IMR-90 (cell line): ENCODE measurements around the gene TEX48. TPM values are rescaled to one million over a fixed set of nuclear protein-coding genes. Genes with fewer than 3 reads are reported as not detected.

Experiments used
- ATAC-seq: fragments of 200-7000 bp; cut with Tn5 transposase; 2 replicates; pipeline ENCODE4 v1.9.1; 2020; ENCODE audit warnings: low read depth, mild to moderate bottlenecking, moderate library complexity
- BruUV-seq: library from RNA; stranded (reverse); fragments of 400-500 nt; replicated peaks from 2 replicates; lab custom pipeline; 2021; lab: Mats Ljungman, UMichigan
- CTCF ChIA-PET: fragments of 300-600 bp; formaldehyde crosslinking; extraction: SDS; loops from one replicate; lab custom pipeline; 2021; ENCODE audit warnings: antibody characterized with exemption; lab: Yijun Ruan, JAX
- POLR2A ChIA-PET: fragments of 300-600 bp; sonication (Branson Sonifier 250); formaldehyde crosslinking; loops from one replicate; lab custom pipeline; 2022; ENCODE audit warnings: antibody characterized with exemption; ENCODE audit not compliant: unreplicated experiment; lab: Charles Lee
- DNase-seq: peaks from one replicate; pipeline ENCODE4 v3.0.0; 2013
- H2AFZ ChIP-seq: replicated peaks from 2 replicates; pipeline ENCODE3; 2013; ENCODE audit warnings: low read length, mild to moderate bottlenecking; ENCODE audit not compliant: poor library complexity
- H2AK5ac ChIP-seq: 2 replicates; pipeline ENCODE4 v1.6.1; 2013; ENCODE audit warnings: low read depth, low read length, inconsistent platforms
- H2AK9ac ChIP-seq: replicated peaks from 2 replicates; pipeline ENCODE3; 2013; ENCODE audit warnings: mild to moderate bottlenecking, low read depth, low read length, moderate library complexity; ENCODE audit not compliant: poor library complexity
- H2BK120ac ChIP-seq: 2 replicates; pipeline ENCODE4 v1.6.1; 2013; ENCODE audit warnings: low read depth, low read length, inconsistent platforms
- H2BK15ac ChIP-seq: 3 replicates; pipeline ENCODE4 v1.6.1; 2013; ENCODE audit warnings: low read depth, low read length, inconsistent platforms
- H2BK20ac ChIP-seq: 2 replicates; pipeline ENCODE4 v1.6.1; 2013; ENCODE audit warnings: low read depth, mild to moderate bottlenecking, inconsistent platforms, low read length, moderate library complexity
- H2BK5ac ChIP-seq: 2 replicates; pipeline ENCODE4 v1.6.1; 2013; ENCODE audit warnings: mild to moderate bottlenecking, low read depth, low read length, inconsistent platforms; ENCODE audit not compliant: poor library complexity, severe bottlenecking
- H3K14ac ChIP-seq: replicated peaks from 2 replicates; pipeline ENCODE4 v1.6.1; 2013; ENCODE audit warnings: low read depth, low read length, inconsistent platforms
- H3K18ac ChIP-seq: 2 replicates; pipeline ENCODE4 v1.6.1; 2013; ENCODE audit warnings: low read depth, low read length, control low read depth
- H3K23ac ChIP-seq: 2 replicates; pipeline ENCODE4 v1.6.1; 2013; ENCODE audit warnings: low read depth, low read length, inconsistent platforms
- H3K27ac ChIP-seq: 2 replicates; pipeline ENCODE4 v1.5.1; 2013; ENCODE audit warnings: mild to moderate bottlenecking, control low read depth, low read length; ENCODE audit not compliant: insufficient read depth
- H3K27me3 ChIP-seq: 2 replicates; pipeline ENCODE4 v1.6.1; 2013; ENCODE audit warnings: low read length; ENCODE audit not compliant: control insufficient read depth, insufficient read depth
- H3K36me3 ChIP-seq: 2 replicates; pipeline ENCODE4 v1.6.1; 2013; ENCODE audit warnings: low read length, mixed read lengths; ENCODE audit not compliant: control insufficient read depth, insufficient read depth
- H3K4ac ChIP-seq: 2 replicates; pipeline ENCODE4 v1.6.1; 2013; ENCODE audit warnings: low read depth, low read length, inconsistent platforms
- H3K4me1 ChIP-seq: 2 replicates; pipeline ENCODE4 v1.6.1; 2013; ENCODE audit warnings: low read length, mixed read lengths; ENCODE audit not compliant: control insufficient read depth, insufficient read depth
- H3K4me2 ChIP-seq: 2 replicates; pipeline ENCODE4 v1.6.1; 2013; ENCODE audit warnings: low read depth, mild to moderate bottlenecking, control low read depth, low read length, moderate library complexity
- H3K4me3 ChIP-seq: 2 replicates; pipeline ENCODE4 v1.5.1; 2013; ENCODE audit warnings: low read depth, mild to moderate bottlenecking, control low read depth, low read length, moderate library complexity; ENCODE audit not compliant: insufficient read depth
- H3K56ac ChIP-seq: 2 replicates; pipeline ENCODE4 v1.6.1; 2013; ENCODE audit warnings: low read length, inconsistent platforms; ENCODE audit not compliant: insufficient read depth; ENCODE audit errors: extremely low read depth
- H3K79me1 ChIP-seq, 2 experiments: 2 replicates each; pipeline ENCODE4 v1.6.1; 2013; ENCODE audit warnings: low read length in 2 of 2, inconsistent platforms in 1 of 2, low read depth in 1 of 2
- H3K9ac ChIP-seq: 2 replicates; pipeline ENCODE4 v1.6.1; 2013; ENCODE audit warnings: low read depth, low read length, control low read depth
- H3K9me1 ChIP-seq: 2 replicates; pipeline ENCODE4 v1.6.1; 2013; ENCODE audit warnings: low read length, inconsistent platforms; ENCODE audit not compliant: insufficient read depth
- H3K9me3 ChIP-seq: 2 replicates; pipeline ENCODE4 v1.6.1; 2013; ENCODE audit warnings: low read length; ENCODE audit not compliant: control insufficient read depth, insufficient read depth
- H4K20me1 ChIP-seq: 2 replicates; pipeline ENCODE4 v1.6.1; 2013; ENCODE audit warnings: low read length, inconsistent platforms; ENCODE audit not compliant: insufficient read depth
- H4K5ac ChIP-seq: 2 replicates; pipeline ENCODE4 v1.6.1; 2013; ENCODE audit warnings: mild to moderate bottlenecking, low read depth, low read length, control low read depth
- H4K8ac ChIP-seq, 2 experiments: 2 replicates each; pipeline ENCODE4 v1.6.1; 2013; ENCODE audit warnings: low read depth in 2 of 2, low read length in 2 of 2, control low read depth in 1 of 2, inconsistent platforms in 1 of 2
- H4K91ac ChIP-seq: 2 replicates; pipeline ENCODE4 v1.6.1; 2013; ENCODE audit warnings: low read depth, low read length, inconsistent platforms; ENCODE audit not compliant: insufficient read depth
- BHLHE40 ChIP-seq: fragments of 150-350 bp; IDR thresholded peaks from 2 replicates; pipeline ENCODE4 v1.6.1; 2016; ENCODE audit warnings: mild to moderate bottlenecking, low read depth, low read length
- CEBPB ChIP-seq: IDR thresholded peaks from 2 replicates; pipeline ENCODE4 v1.6.1; 2012; ENCODE audit warnings: low read depth, low read length, improper control_type of control experiment
- CHD1 ChIP-seq: IDR thresholded peaks from 2 replicates; pipeline ENCODE4 v1.6.1; 2012; ENCODE audit warnings: low read depth, low read length, improper control_type of control experiment
- CTCF ChIP-seq: conservative IDR thresholded peaks from 2 replicates; pipeline ENCODE4 v1.5.1; 2012; ENCODE audit warnings: mild to moderate bottlenecking, low read depth, low read length, improper control_type of control experiment
- ELK1 ChIP-seq: fragments of 150-350 bp; IDR thresholded peaks from 2 replicates; pipeline ENCODE4 v1.6.1; 2016; ENCODE audit warnings: low read depth, mild to moderate bottlenecking, low read length, moderate library complexity, borderline replicate concordance
- FOS ChIP-seq: fragments of 150-350 bp; IDR thresholded peaks from 2 replicates; pipeline ENCODE4 v1.6.1; 2016; ENCODE audit warnings: low read depth, low read length
- MAFK ChIP-seq: IDR thresholded peaks from 2 replicates; pipeline ENCODE4 v1.6.1; 2012; ENCODE audit warnings: low read depth, low read length, improper control_type of control experiment
- NFE2L2 ChIP-seq: fragments of 150-350 bp; IDR thresholded peaks from 2 replicates; pipeline ENCODE4 v1.6.1; 2016; ENCODE audit warnings: low read depth, mild to moderate bottlenecking, low read length
- POLR2A ChIP-seq: IDR thresholded peaks from 2 replicates; pipeline ENCODE4 v1.6.1; 2012; ENCODE audit warnings: mild to moderate bottlenecking, low read depth, low read length
- RAD21 ChIP-seq: IDR thresholded peaks from 2 replicates; pipeline ENCODE4 v1.6.1; 2012; ENCODE audit warnings: low read length, improper control_type of control experiment
- RCOR1 ChIP-seq: IDR thresholded peaks from 2 replicates; pipeline ENCODE4 v1.6.1; 2012; ENCODE audit warnings: mild to moderate bottlenecking, low read length, improper control_type of control experiment; ENCODE audit not compliant: insufficient replicate concordance
- RFX5 ChIP-seq: IDR thresholded peaks from 2 replicates; pipeline ENCODE4 v1.8.0; 2012; ENCODE audit warnings: low read depth, mild to moderate bottlenecking, low read length, moderate library complexity
- SMC3 ChIP-seq: fragments of 150-350 bp; IDR thresholded peaks from 2 replicates; pipeline ENCODE4 v1.6.1; 2016; ENCODE audit warnings: low read depth, mild to moderate bottlenecking, antibody characterized with exemption, low read length, moderate library complexity
- USF2 ChIP-seq: fragments of 150-350 bp; IDR thresholded peaks from 2 replicates; pipeline ENCODE4 v1.6.1; 2017; ENCODE audit warnings: mild to moderate bottlenecking, antibody characterized with exemption, low read length, low read depth
- WGBS, 2 experiments: methylation state at CpG; one replicate each; pipeline versions ENCODE4 v1.1.5 to v1.1.7; 2013; ENCODE audit warnings: missing lambda C conversion rate in 2 of 2; ENCODE audit not compliant: insufficient read length in 1 of 2; ENCODE audit errors: extremely low coverage in 2 of 2; 5-methylcytosine and 5-hydroxymethylcytosine counted together
- dilution Hi-C: fragments of 300-500 bp; cut with HindIII; formaldehyde crosslinking; loops from one replicate; pipeline ENCODE4 v1.14.3; 2018; ENCODE audit warnings: low sequenced_read_pairs; ENCODE audit not compliant: unreplicated experiment
- in situ Hi-C: fragments of 300-500 bp; cut with MboI; formaldehyde crosslinking; loops from 3 replicates; pipeline ENCODE4 v1.14.3; 2019; ENCODE audit warnings: low sequenced_read_pairs, inconsistent platforms, mixed read lengths
- intact Hi-C: fragments of 100-400 bp; cut with micrococcal nuclease; formaldehyde crosslinking; loops from 2 replicates; pipeline ENCODE4 v1.10.0; 2022
- polyA plus RNA-seq, 3 experiments: library from polyadenylated mRNA; depleted of rRNA; stranded (reverse); fragments of >200 nt; gene quantifications; 2 replicates each; pipeline ENCODE4 v1.2.3, GENCODE V29; 2012; ENCODE audit warnings: low replicate concordance in 1 of 3
- total RNA-seq: library from RNA; depleted of rRNA; stranded (reverse); fragments of >200 nt; gene quantifications from 2 replicates; pipeline ENCODE4 v1.2.3, GENCODE V29; 2012

The TEX48 gene
- total and polyA plus RNA-seq, 2 of the 4 experiments (the other 2 are of a cell fraction): not detected

DNA sequence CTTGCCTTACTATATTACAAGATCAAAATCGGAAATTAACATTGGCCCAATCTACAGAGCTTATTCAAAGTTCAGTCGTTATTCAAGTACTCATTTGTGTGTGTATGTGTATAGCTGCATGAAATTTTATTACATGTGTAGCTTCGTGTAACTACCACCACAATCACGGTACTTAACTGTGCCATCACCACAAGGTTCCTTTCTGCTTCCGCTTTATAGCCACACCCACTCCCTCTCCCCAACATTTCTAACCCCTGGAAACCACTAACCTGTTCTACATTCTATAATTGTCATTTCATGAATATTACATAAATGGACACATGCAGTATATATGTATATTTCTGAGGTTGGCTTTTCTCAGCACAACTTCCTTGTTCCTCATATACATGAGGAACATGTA lies 4.0 kb upstream of the TEX48 start:
- CTCF ChIA-PET: no interaction called here
- dilution Hi-C loops: no loop called here
- H2AK9ac ChIP-seq: no peak overlapping the region

More for the DNA sequence above, 4.0 kb upstream of the TEX48 start:
- no peak overlapping the region for H2BK20ac ChIP-seq
- in situ Hi-C loops (no loop called here), intact Hi-C loops (no loop called here)
- no peaks in the 10 kb centered on the region for H4K20me1 ChIP-seq
- no peaks in the 10 kb centered on the region for H3K27me3 ChIP-seq
- no CpG with 5 or more reads among the region's 5 CpGs for WGBS, 2 experiments
- BruUV-seq: no TSS peak
- no peak overlapping the region for H3K56ac ChIP-seq
- POLR2A ChIA-PET: no interaction called here
- no peak overlapping the region for H2BK120ac ChIP-seq
- no peak overlapping the region for H2BK5ac ChIP-seq
- H3K4me3 ChIP-seq: no peak overlapping the region
- H3K18ac ChIP-seq: no peak overlapping the region
- 0 out of 2 replicates have a peak, but pooled peaks cover 6% of the 10 kb centered on the region for H3K9me1 ChIP-seq
- no peak overlapping the region for H4K5ac ChIP-seq
- DNase-seq (no peak), ATAC-seq (no peak)
- H4K8ac ChIP-seq: no peak overlapping the region
- peaks cover 3% of the 10 kb centered on the region for H3K4me1 ChIP-seq
- H3K27ac ChIP-seq: no peak overlapping the region
- TF ChIP-seq RCOR1 (no peak), RAD21 (no peak), CEBPB (no peak), USF2 (no peak), POLR2A (no peak), BHLHE40 (no peak), FOS (no peak), NFE2L2 (no peak), CHD1 (no peak), SMC3 (no peak), MAFK (no peak), ELK1 (no peak), CTCF (no peak), RFX5 (no peak)
- H3K79me1 ChIP-seq: no peaks in the 10 kb centered on the region
- no peak overlapping the region for H2AK5ac ChIP-seq
- no peak overlapping the region for H3K14ac ChIP-seq
- no peak overlapping the region for H4K91ac ChIP-seq
- H3K9ac ChIP-seq: no peak overlapping the region
- H2AFZ ChIP-seq: no peak overlapping the region
- H3K9me3 ChIP-seq: no peaks in the 10 kb centered on the region
- no peak overlapping the region for H2BK15ac ChIP-seq
- no peaks in the 10 kb centered on the region for H3K36me3 ChIP-seq
- no peak overlapping the region for H3K4ac ChIP-seq
- H3K23ac ChIP-seq: no peak overlapping the region
- H3K4me2 ChIP-seq: no peak overlapping the region
